ENCODE data around the gene SLCO1A2.

SLCO1A2 gene

DNA sequence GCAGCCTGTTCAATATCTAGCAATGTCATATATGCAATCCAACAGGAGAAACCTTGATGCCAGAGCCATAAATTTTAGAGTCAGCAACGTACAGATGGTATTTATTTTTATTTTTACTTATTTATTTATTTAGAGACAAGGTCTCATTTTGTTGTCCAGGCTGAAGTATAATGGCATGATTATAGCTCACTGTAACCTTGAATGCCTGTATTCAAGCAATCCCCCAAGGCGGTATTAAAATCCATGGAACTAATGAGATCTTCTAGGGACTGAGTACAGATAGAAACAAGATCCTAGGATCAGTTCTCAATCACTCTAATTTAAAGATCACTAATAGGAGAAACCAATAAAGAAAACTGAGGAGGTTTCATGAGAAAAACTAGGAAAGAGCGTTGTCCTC lies 114.5 kb downstream of the SLCO1A2 start:
- DNase-seq (ENCODE audit: low spot score) (no peak), FAIRE-seq (no peak)

DNA sequence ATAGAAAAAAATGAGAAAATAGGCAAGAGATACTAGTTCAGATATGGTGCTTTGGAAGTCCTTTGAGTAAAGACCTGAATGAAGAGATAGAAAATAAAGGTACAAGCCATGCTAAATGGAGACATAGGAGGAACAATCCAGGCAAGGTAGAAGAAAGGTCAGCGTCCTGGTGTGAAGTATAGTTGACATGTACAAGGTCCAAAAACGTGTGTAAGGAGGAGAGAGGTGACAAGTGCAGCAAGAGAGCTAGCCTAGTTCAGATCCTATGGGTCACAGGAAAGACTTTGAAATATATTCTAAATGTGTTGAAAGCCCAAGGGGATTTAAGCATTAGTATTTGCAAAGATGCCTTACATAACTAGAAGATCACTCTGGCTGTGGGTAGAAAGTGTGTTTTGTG lies 115.5 kb downstream of the SLCO1A2 start:
- FAIRE-seq = no peak
- no peak for DNase-seq (ENCODE audit: low spot score)

Data from RCC 7860 (cell line).